ENCODE measurements around the gene B3GAT1.

The B3GAT1 gene

DNA sequence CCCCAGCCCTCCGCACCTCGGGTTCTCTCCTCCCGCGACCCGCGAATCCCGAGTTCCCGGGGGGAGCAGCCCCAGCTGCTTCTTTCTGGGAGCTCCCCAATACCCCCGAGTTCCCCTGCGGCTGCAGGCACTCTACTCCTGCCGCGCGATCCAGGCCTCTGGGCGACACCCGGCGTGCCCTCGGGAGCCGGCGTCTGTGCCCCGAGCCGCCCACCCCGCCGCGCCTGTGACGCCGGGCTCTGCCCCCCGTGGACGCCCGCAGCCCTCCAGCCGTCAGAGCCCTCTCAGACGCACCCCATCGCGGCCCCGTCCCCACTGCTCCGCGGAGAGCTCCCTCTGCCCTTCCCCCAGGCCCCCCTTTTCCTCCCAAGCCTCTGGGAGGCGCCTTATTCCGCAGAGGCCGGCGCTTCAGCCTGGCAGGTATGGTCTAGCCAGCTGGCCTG, 79.8 kb downstream of the B3GAT1 start:
- no peak for DNase-seq

DNA sequence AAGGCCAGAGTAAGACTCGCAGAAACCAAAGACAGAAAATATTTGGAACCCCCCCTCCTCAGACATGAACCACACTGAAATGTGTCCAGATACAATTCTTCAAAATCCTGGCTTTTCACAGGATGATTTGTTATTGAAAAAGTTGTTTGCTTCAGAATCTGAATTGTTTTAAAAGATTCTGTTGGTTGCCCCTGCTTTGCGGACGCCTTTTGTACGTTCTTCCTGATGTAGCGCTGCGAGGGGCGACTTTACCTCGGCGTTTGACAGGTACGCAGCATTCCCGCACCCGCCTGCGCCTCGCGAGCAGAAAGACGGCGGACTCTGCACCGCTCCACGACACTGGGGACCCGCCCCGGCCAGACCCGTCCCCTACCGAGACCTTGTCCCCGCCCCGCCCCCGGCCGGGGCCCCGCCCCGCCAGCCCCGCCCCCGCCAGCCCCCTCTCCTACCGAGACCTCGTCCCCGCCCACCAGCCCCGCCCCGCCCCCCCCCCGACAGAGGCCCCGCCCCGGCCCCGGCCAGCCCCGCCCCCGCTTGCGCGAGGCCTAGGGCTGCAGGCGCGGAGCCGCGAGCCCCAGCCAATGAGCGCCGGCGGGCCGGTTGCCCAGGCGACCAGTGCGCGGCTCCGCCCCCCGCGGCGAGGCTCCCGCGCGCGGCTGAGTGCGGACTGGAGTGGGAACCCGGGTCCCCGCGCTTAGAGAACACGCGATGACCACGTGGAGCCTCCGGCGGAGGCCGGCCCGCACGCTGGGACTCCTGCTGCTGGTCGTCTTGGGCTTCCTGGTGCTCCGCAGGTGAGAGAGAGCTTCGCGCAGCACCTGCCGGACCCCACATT, 80.5 kb downstream of the B3GAT1 start, which contains the start of gene GLB1L2:
GLB1L2 (plus strand) TSS at position 635 of the 835 bp plus-strand sequence; CDS start at position 709, 74 bp downstream.
- peak; percentile 28 for DNase-seq

DNA sequence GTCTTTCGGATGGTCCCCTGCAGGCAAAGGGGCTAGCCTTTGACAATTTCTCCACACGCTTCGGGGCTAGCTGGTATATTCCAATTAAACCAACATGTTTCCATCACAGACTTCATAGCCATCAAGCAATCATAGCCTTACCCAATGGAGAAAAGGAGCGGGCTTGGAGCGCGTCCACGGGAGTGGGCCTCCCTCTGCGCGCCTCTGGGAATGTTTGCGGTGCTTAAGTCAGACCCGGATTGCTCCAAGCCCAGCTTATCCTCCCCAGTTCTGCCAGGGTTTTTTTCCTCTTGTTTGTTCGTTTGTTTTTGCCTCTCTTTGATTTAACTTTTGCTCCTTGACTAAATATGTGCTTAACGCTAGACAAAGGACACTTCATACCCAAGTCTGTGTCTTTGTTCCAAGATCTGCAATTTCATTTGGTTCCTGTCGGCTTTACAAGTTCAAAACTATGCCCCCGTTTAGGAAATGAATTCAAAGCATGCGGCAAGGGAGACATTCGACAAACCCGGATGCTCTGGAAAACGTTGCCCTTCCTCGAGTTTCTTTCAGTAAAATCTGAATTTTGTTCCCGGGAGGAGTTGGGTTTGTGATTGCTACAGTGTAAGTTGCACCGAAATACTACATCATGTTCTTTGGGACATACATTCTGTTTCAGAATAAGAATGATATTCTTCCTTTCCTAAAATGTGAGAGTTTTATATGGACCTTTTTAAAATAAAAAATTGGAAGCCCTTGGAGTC, 81.3 kb downstream of the B3GAT1 start:
- no peak for DNase-seq

All from NCI-H748 treated with DMSO at 0.1 percent for 48 hours (cell line).